Measurements from ENCODE around the gene RIMBP3C.
"Not testable (repeated sequence)": the region's sequence is repeated elsewhere in the genome, so short reads cannot be mapped to it uniquely, and the experiment has no call there.

DNA sequence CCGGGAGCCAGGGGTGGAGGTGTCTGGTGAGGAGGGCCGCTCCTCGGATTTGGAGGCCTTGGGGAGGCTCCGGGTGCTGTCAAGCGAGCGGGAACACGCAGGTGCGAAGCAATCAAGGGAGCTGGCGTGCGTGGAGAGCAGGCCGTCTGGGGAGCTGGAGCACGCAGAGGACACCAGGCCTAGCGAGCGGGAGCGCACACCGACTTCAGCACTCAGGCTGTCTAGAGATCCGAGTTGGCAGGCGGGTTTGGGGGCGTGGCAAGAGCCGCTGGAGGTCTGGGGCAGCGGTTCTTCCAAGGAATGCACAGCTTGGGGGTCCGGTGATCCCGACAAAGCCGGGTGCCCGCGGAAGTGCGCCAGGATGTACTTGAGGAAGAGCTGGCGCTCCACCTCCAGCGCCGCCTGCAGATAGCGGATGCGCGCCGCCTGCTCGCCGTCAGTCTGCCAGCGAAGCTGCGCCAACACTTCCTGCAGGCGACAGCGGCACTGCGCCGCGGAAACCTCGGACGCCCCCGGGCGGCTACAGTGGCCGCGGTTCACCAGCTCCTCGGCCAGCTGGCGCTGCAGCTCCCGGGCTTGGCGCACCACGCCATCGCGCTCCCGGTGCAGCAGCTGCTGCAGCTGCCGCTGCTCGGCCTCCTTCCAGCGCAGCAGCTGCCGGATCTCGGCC is 1.1 kb downstream of the RIMBP3C start:
- not testable (repeated sequence) for TF ChIP-seq CTCF, POLR2A (IDR thresholded peaks at IDR 0.05)

Data from right lobe of liver (tissue), 4 donors.